GM12801 (cell line): ENCODE measurements around the gene SDF2L1.

Source experiments
- TF ChIP-seq, protein P1 (sequence below): IDR thresholded peaks from one replicate; pipeline ENCODE4 v1.5.1; 2011; ENCODE audit warnings: control low read depth; ENCODE audit not compliant: insufficient read length; ENCODE audit errors: extremely low read depth

The SDF2L1 gene

DNA sequence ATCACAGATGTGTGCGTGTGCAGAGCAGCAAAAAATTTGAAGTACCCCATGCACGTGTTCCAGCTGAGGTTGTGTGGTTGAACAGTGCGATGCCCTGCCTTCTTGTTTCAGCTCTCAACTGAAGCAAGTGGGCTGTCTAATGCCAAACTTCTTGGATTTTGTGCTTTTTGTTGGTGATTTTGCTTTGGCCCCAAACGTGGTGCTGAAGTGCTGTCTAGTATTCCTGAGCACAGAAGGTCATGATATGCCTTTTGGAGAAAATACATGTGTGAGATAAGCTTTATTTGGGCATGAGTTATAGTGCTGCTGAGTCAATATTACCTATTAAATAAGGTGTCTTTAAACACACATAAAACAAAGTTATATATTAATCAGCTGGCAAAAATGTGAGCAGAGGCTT is 26.4 kb upstream of the SDF2L1 start:
- TF ChIP-seq, protein P1, sequence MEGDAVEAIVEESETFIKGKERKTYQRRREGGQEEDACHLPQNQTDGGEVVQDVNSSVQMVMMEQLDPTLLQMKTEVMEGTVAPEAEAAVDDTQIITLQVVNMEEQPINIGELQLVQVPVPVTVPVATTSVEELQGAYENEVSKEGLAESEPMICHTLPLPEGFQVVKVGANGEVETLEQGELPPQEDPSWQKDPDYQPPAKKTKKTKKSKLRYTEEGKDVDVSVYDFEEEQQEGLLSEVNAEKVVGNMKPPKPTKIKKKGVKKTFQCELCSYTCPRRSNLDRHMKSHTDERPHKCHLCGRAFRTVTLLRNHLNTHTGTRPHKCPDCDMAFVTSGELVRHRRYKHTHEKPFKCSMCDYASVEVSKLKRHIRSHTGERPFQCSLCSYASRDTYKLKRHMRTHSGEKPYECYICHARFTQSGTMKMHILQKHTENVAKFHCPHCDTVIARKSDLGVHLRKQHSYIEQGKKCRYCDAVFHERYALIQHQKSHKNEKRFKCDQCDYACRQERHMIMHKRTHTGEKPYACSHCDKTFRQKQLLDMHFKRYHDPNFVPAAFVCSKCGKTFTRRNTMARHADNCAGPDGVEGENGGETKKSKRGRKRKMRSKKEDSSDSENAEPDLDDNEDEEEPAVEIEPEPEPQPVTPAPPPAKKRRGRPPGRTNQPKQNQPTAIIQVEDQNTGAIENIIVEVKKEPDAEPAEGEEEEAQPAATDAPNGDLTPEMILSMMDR, result no peak

DNA sequence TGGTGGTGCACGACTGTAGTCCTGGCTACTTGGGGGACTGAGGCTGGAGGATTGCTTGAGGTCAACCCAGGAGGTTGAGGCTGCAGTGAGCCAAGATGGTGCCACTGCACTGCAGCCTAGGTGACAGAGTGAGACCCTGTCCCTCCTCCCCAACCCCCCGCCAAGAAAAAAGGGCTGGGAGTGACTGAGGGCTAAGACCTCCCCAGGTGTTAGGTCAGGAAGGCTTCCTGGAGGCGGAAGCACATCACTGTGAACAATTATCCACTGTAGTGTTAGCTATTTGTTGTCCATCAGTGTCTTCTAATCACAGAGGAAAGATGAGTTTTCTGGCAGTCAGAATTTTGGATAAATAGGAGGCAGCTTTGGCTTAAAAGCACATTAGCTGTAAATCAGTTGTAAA is 21.1 kb upstream of the SDF2L1 start:
- TF ChIP-seq, protein P1, result no peak

DNA sequence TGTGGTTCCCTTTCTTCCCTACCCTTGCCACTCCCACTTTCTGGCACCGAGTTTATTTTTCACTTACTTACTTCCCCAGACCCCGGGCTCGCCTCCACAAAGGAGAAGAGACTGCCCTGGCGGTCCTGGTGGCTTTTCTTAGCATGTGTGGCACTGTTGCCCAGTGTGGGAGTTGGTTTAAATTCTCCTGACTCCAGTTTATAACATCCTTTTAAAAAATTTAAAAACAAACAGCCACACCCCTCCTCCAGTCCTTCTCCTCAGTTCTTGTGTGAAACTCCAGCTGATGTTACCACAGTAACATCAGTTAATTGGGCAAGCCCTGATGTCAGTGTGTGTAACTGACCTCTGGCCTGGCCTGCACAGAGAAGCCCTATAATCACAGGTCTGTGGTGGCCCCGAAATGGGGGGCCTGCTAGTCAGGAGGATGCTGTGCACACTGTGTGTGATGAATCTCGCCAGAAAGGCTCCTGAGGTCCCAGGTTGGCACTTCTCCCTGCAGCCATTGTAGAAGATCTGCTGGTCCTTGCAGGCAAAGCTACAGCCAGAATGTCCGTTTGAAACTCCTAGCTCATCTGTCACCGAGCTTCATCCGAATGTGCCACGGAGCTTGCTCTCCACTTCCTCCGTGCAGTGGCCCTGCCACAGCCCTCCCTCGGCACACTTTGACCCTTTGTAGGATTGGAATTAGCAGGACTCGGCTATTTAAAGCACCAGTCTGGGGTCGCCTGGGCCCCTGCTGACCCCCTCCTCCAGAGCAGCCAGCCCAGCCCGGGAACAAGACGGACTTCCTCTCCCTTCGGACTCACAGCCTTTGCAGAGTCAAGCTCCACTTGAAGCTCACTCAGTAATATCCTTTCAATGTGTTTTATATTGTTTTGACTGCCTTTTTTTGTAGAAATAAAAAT is 19.8 kb upstream of the SDF2L1 start:
- TF ChIP-seq, protein P1, result no peak

DNA sequence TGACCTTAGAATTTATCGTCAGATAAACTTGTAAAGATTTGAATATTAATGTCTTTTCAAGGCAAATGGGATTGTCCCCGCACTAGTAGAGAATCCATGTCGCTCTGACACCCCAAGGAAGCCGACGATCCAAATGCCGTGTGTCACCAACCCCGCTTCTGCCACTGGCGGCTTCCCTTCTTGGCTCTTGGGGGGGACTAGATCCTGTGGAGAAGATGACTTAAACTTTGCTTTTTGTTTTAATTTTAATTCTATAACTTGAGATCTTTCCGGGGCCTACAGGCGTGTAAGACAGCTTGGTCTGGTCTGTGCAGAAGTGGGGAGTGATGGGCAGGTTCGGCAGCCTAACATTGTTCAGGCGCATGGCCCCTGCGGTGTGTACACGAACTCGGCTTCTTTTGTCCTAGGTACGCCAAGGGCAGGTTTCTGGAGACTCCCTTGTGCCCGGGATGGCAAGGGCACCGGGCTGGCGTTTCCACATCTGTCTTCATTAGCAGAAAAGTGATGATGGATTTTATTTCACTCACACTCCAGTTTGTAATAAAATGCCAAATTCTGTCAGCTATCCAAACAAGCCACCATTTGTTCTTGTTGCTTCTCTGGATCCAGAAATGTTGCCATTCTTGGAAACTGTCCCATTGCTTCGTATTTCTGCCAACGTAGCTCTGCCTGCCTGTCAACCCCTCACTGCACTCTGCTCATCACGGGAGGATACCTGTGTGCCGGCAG is 19.0 kb upstream of the SDF2L1 start:
- TF ChIP-seq, protein P1, result no peak

DNA sequence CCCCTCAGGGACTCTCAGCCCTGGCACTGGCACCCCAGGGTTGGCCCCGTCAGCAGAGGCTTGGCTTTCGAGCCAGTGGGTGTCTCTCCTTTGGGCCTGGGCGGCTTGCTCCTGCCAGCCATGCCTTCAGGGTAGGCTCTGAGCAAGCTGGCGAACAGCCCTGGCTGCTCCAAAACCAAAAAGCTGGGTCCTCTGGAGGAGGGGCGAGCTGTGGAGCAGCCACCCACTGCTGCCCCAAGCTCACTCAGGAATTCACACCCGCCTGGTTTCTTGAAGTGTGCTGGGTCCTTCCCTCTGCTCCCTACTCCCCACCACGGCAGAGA is 18.5 kb upstream of the SDF2L1 start:
- TF ChIP-seq, protein P1, result no peak

DNA sequence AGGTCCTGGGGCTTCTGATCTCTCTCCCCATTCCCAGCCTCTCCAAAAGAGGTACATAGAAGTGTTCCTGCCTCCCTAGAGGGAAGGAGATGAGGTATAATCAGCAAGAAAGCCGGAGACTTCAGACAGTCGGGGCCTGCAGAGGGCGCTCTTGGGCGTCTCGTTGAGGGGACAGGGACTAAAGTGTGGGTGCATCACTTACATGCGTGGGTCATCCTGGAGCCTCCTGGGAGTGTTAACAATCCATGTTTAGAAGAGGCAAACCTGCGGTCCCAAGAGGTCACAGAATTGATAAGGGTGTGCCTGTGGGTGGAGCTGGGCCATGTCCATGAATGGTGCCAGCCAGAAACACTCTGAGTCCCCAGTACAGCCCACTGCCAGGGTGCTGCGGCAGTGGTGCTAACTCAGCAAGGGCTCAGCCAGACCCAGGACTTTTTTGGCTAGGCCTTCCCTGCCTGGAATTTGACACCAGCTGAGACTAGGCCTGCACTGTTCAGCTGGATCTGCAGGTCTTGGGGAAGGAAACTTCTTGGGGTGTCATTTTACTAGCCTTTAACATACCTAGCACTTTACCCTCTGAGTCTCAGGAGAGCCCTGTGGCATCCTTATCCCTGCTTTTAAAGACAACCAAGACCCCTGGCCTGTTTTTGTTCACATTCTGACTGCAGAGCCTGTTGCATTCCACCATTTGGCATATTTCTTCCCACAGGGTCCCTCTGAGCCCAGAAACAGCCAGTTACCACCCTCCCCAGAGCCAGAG is 17.8 kb upstream of the SDF2L1 start:
- TF ChIP-seq, protein P1, result no peak
